CD4-positive, alpha-beta memory T cell (primary cell): ENCODE data around the gene PTPN4. TPM values are rescaled to one million over a fixed set of nuclear protein-coding genes. Genes with fewer than 3 reads are reported as not detected.
A peak's percentile ranks its signal among the peaks of the same experiment; 100 is the strongest.

Source experiments
- CTCF ChIA-PET: fragments of 350-600 bp; sonication (Branson Sonifier 250); formaldehyde crosslinking; loops from one replicate; lab custom pipeline; 2021; ENCODE audit warnings: inconsistent platforms; ENCODE audit not compliant: partially characterized antibody; lab: Charles Lee
- POLR2A ChIA-PET: fragments of 350-600 bp; sonication (Branson Sonifier 250); formaldehyde crosslinking; loops from one replicate; lab custom pipeline; 2021; ENCODE audit not compliant: partially characterized antibody; lab: Charles Lee
- DNase-seq, 5 donors: peaks; one replicate each; pipeline versions ENCODE4 v3.0.0 to v3.0.0-alpha.2; 2020 to 2022; ENCODE audit warnings: mixed read lengths in 1 of 5
- H3K27ac ChIP-seq: one replicate; pipeline ENCODE4 v1.7.0; 2013; ENCODE audit warnings: low read depth, low read length
- H3K27me3 ChIP-seq: 2 replicates; pipeline ENCODE4 v1.7.0; 2013; ENCODE audit warnings: mild to moderate bottlenecking, low read length, moderate library complexity; ENCODE audit not compliant: insufficient read depth
- H3K36me3 ChIP-seq: 2 replicates; pipeline ENCODE4 v1.7.0; 2013; ENCODE audit warnings: mild to moderate bottlenecking, low read length, moderate library complexity; ENCODE audit not compliant: insufficient read depth
- H3K4me1 ChIP-seq: 2 replicates; pipeline ENCODE4 v1.7.0; 2013; ENCODE audit warnings: mild to moderate bottlenecking, low read length, moderate library complexity; ENCODE audit not compliant: insufficient read depth
- H3K4me3 ChIP-seq, 2 donors: one replicate each; pipeline ENCODE4 v1.7.0; 2013; ENCODE audit warnings: low read length in 2 of 2, mild to moderate bottlenecking in 1 of 2
- H3K9me3 ChIP-seq, 2 donors: one replicate each; pipeline ENCODE4 v1.7.0; 2013; ENCODE audit warnings: low read length in 2 of 2, control low read depth in 1 of 2; ENCODE audit not compliant: control insufficient read depth in 1 of 2
- H3K27ac Mint-ChIP-seq, 7 donors: one replicate each; pipeline ENCODE4 v1.8.0; 2020 to 2021; ENCODE audit warnings: mixed read lengths in 7 of 7, mild to moderate bottlenecking in 6 of 7, inconsistent platforms in 3 of 7, moderate library complexity in 3 of 7
- H3K27me3 Mint-ChIP-seq, 2 donors: one replicate each; pipeline ENCODE4 v1.8.0; 2020 to 2021; ENCODE audit warnings: mixed read lengths in 2 of 2
- H3K36me3 Mint-ChIP-seq, 2 donors: one replicate each; pipeline ENCODE4 v1.8.0; 2020 to 2021; ENCODE audit warnings: mixed read lengths in 2 of 2, inconsistent platforms in 1 of 2, mild to moderate bottlenecking in 1 of 2
- H3K4me1 Mint-ChIP-seq, 4 donors: one replicate each; pipeline ENCODE4 v1.8.0; 2020 to 2021; ENCODE audit warnings: mixed read lengths in 4 of 4, mild to moderate bottlenecking in 1 of 4
- H3K4me3 Mint-ChIP-seq, 8 donors: one replicate each; pipeline ENCODE4 v1.8.0; 2020 to 2021; ENCODE audit warnings: mixed read lengths in 8 of 8, mild to moderate bottlenecking in 7 of 8, moderate library complexity in 6 of 8, inconsistent platforms in 3 of 8
- H3K9me3 Mint-ChIP-seq, 8 donors: one replicate each; pipeline ENCODE4 v1.8.0; 2020 to 2021; ENCODE audit warnings: mixed read lengths in 8 of 8, mild to moderate bottlenecking in 5 of 8, inconsistent platforms in 3 of 8, moderate library complexity in 1 of 8
- intact Hi-C: fragments of 100-400 bp; cut with micrococcal nuclease; formaldehyde crosslinking; loops from one replicate; pipeline ENCODE4 v1.15.1; 2023
- polyA plus RNA-seq, 2 donors: library from polyadenylated mRNA; unstranded; fragments of 300-500 nt; fragmentation: Illumina TruSeq; gene quantifications; one replicate each; pipeline ENCODE4 v1.2.3, GENCODE V29; 2021
- total RNA-seq, 2 experiments: library from RNA; stranded (reverse); gene quantifications; one replicate each; pipeline ENCODE4 v1.2.3, GENCODE V29; 2021

PTPN4 gene
- total and polyA plus RNA-seq, 4 experiments from 2014 or later, result 83.1 to 137 (median 92.9) TPM

DNA sequence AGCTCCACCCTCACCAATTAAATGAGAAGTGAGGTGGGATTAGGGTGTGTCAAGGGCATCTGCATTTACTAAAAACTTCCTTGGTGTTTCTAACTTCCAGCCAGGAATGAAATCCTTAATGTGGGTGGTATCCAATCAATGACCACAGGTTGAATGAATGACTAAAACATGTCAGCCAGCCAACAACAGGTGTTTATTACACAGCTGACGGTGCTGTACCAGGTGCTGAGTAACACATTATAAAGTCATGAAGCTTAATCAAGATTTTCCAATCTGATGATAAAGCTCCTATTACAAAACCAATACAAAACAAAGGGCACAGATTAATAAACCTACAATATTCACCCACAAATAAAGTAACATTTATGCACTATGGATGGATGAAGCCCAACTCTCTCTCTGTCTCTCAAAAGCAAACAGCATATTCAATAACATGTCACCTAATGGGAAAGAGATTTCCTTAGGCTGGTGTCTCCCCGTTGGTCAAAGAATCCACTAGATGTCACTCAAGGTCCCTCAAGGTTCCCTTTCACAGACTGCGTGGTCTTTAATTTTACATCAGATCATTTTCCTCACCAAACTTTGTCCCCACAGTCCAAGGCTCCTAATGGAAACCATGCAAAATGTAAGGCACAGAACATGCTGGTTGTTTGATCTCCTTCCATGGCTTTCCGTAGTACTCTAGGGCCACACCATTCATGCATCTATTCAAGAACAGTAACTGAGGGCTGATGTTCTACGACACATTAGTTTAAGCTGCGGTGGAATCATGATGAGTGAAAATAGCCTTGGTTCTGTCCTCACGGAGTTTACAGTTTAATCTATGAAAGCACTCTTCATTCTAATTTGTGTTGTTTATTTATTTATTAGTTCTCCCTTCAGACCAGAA lies 6.4 kb upstream of the PTPN4 start:
- Histone ChIP-seq H3K9me3 (no peaks in the 10 kb centered on the region), H3K36me3 (no peaks in the 10 kb centered on the region), H3K27me3 (no peaks in the 10 kb centered on the region), H3K4me1 (no peaks in the 10 kb centered on the region), H3K4me3 (no peak overlapping the region), H3K27ac (no peak overlapping the region)
- no peaks in the 10 kb centered on the region for H3K9me3 Mint-ChIP-seq
- H3K27ac Mint-ChIP-seq, result no peak overlapping the region
- no peaks in the 10 kb centered on the region for H3K36me3 Mint-ChIP-seq
- H3K27me3 Mint-ChIP-seq, result no peaks in the 10 kb centered on the region
- DNase-seq, result peak in 4 of 5 donors; percentile 47 to 58 (median 56)
- ChIA-PET CTCF (interaction anchor here (0.6 to 7.9 kb wide), 31 partner anchors 13 to 572 kb away, joined by 3 to 150 read pairs (median 3); partner anchors contain the start of gene TMEM177), POLR2A (interaction anchor here (1.1 to 4.2 kb wide), 4 partner anchors 68 to 424 kb away, joined by 3 to 16 read pairs (median 4); no protein-coding TSS in a partner anchor)
- peaks cover under 1 to 5% (median 4%) of the 10 kb centered on the region in 4 donors for H3K4me1 Mint-ChIP-seq
- intact Hi-C loops, result loop anchor here (1.0 to 2.0 kb wide), 3 partner anchors 73 to 560 kb away; no protein-coding TSS in a partner anchor
- H3K4me3 Mint-ChIP-seq, result no peak overlapping the region

DNA sequence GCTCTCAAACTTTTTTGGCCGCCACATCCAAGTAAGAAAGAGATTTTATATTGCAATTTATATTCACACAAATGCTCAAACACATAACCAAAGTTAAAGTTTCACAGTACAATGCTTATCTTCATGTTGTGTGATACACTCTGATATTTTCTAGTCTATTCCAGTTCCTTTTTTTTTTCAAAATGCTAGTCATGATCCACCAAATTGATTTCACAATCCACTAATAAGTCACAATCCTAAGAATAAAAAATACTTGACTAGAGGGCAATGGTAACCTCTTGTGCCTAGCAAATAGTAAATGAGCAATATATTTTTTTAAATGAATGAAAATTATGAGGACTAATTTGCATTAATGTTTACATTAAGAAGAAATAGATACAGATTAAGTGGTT lies 5.8 kb upstream of the PTPN4 start:
- H3K9me3 Mint-ChIP-seq, result no peaks in the 10 kb centered on the region
- Histone ChIP-seq H3K27ac (no peak overlapping the region), H3K4me1 (peaks cover 5% of the 10 kb centered on the region), H3K27me3 (no peaks in the 10 kb centered on the region), H3K36me3 (no peaks in the 10 kb centered on the region), H3K4me3 (no peak overlapping the region), H3K9me3 (no peaks in the 10 kb centered on the region)
- intact Hi-C loops, result loop anchor here (1.0 to 2.0 kb wide), 3 partner anchors 72 to 559 kb away; no protein-coding TSS in a partner anchor
- H3K27ac Mint-ChIP-seq, result no peak overlapping the region
- H3K4me1 Mint-ChIP-seq, result peaks cover 7 to 11% (median 9%) of the 10 kb centered on the region in 4 donors
- no peak overlapping the region for H3K4me3 Mint-ChIP-seq
- CTCF ChIA-PET, result interaction anchor here (0.6 to 7.9 kb wide), 22 partner anchors 13 to 572 kb away, joined by 3 to 150 read pairs (median 4); partner anchors contain the start of gene TMEM177
- POLR2A ChIA-PET, result interaction anchor here (1.5 to 4.2 kb wide), 3 partner anchors 67 to 423 kb away, joined by 3 to 16 read pairs (median 5); no protein-coding TSS in a partner anchor
- H3K27me3 Mint-ChIP-seq, result no peaks in the 10 kb centered on the region
- H3K36me3 Mint-ChIP-seq, result no peaks in the 10 kb centered on the region
- DNase-seq, result no peak

DNA sequence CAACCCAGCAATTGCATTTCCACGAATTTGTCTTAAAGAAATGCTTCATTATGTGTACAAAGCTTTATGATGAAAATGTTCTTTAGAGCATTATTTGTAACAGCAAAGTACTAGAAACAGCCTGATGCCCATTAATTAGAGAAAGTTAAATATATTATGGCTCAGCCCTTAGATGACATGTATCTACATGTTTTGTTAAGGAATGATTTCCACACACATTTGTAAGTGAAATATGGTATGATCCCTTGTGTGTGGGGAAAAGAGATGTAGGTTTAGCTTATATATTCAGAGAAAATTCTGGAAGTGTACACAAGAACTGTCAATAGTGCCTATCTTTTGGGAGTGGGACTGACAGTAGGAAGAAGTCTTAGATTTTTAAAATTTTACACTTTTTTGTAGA lies 3.8 kb upstream of the PTPN4 start:
- no peak overlapping the region for H3K27ac Mint-ChIP-seq
- H3K4me1 Mint-ChIP-seq, result peaks cover 10 to 21% (median 14%) of the 10 kb centered on the region in 4 donors
- H3K27ac ChIP-seq, result no peak overlapping the region
- no peaks in the 10 kb centered on the region for H3K27me3 Mint-ChIP-seq
- peaks cover 0 to 10% of the 10 kb centered on the region in 2 donors for H3K36me3 Mint-ChIP-seq
- DNase-seq, result no peak
- no peaks in the 10 kb centered on the region for H3K9me3 Mint-ChIP-seq
- H3K36me3 ChIP-seq, result no peaks in the 10 kb centered on the region
- H3K4me1 ChIP-seq, result peaks cover 15% of the 10 kb centered on the region
- POLR2A ChIA-PET, result interaction anchor here (0.8 to 4.2 kb wide), 2 partner anchors 9 to 421 kb away, joined by 3 to 16 read pairs; no protein-coding TSS in a partner anchor
- CTCF ChIA-PET, result interaction anchor here (0.7 to 7.9 kb wide), 6 partner anchors 65 to 420 kb away, joined by 3 to 150 read pairs (median 40); no protein-coding TSS in a partner anchor
- H3K27me3 ChIP-seq, result no peaks in the 10 kb centered on the region
- intact Hi-C loops, result loop anchor here (5.0 kb wide), 2 partner anchors 176 to 1944 kb away; partner anchors contain the start of gene DDX18
- H3K4me3 Mint-ChIP-seq, result no peak overlapping the region
- no peak overlapping the region for H3K4me3 ChIP-seq
- no peaks in the 10 kb centered on the region for H3K9me3 ChIP-seq

DNA sequence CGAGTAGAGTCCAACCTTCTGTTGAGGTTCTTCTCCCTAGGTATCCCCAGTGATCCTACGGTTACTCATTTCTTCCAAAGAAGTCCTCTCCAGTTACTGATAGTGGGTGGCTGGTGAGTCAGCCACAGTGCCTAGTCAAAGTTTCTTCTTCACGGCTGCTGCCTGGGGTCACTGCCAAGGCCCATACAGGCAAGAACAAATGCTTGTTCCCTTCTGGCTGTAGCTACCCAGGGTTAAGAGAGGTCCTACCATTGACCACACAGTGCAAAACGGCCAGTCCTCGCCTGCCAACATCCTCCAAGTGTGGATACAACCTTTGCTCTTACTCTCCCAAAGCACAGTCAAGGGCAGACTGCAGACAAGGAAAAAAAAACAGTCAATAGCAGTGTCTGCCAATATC lies 2.9 kb upstream of the PTPN4 start:
- Histone ChIP-seq H3K36me3 (no peaks in the 10 kb centered on the region), H3K27ac (no peak overlapping the region), H3K27me3 (no peaks in the 10 kb centered on the region), H3K9me3 (no peaks in the 10 kb centered on the region), H3K4me1 (peaks cover 24% of the 10 kb centered on the region), H3K4me3 (no peak overlapping the region)
- CTCF ChIA-PET, result interaction anchor here (0.8 to 7.9 kb wide), 5 partner anchors 54 to 419 kb away, joined by 3 to 150 read pairs (median 76); no protein-coding TSS in a partner anchor
- Mint-ChIP-seq H3K4me1 (peaks cover 15 to 30% (median 21%) of the 10 kb centered on the region in 4 donors), H3K27me3 (no peaks in the 10 kb centered on the region), H3K27ac (peak overlapping the region in 2 of 7 donors; percentile 47 to 58), H3K9me3 (no peaks in the 10 kb centered on the region), H3K36me3 (peaks cover 0 to 10% of the 10 kb centered on the region in 2 donors), H3K4me3 (no peak overlapping the region)
- intact Hi-C loops, result loop anchor here (5.0 kb wide), 2 partner anchors 175 to 1945 kb away; partner anchors contain the start of gene DDX18
- POLR2A ChIA-PET, result interaction anchor here (2.3 kb wide), 1 partner anchor 419 kb away, joined by 13 read pairs; no protein-coding TSS in a partner anchor
- DNase-seq, result no peak

DNA sequence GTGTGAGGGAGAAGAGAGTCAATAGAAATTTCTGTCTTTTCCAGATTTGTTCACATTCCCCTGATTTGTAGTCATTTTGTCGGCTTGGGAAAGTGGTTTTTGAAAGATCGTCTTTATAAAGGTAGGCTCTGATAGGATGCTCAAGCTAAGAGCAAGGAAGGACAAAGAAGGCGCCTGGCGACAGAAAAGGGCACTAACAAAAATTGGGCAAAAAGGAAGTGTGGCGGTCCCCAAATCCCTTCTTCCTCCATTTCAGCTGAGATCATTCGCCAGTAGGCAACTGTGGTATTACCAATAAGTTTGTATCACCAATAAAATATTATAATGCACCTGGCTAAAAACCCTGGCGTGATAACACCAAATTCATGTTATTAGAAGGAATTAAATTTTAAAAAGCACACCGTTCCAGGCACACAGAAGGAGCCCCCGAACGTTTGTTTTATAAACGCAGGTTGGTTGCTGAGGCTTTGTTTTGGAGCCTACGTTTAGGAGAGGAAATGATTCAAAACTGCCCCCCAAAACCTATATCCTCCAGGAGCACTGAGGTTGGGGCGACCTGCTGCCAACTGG lies 756 bp upstream of the PTPN4 start:
- Histone ChIP-seq H3K27ac (peak overlapping the region; percentile 78), H3K4me3 (peak overlapping the region; percentile 14 to 88), H3K9me3 (no peaks in the 10 kb centered on the region), H3K27me3 (no peaks in the 10 kb centered on the region), H3K4me1 (peaks cover 44% of the 10 kb centered on the region), H3K36me3 (no peaks in the 10 kb centered on the region)
- peaks cover 0 to 10% of the 10 kb centered on the region in 2 donors for H3K36me3 Mint-ChIP-seq
- H3K27ac Mint-ChIP-seq, result peak overlapping the region; percentile 61 to 92 (median 91)
- peaks cover 26 to 52% (median 32%) of the 10 kb centered on the region in 4 donors for H3K4me1 Mint-ChIP-seq
- intact Hi-C loops, result loop anchor here (1.0 to 5.0 kb wide), 7 partner anchors 80 to 1947 kb away; partner anchors contain the start of genes DDX18, EPB41L5, RALB and TMEM177
- no peak for DNase-seq
- no peaks in the 10 kb centered on the region for H3K9me3 Mint-ChIP-seq
- H3K4me3 Mint-ChIP-seq, result peak overlapping the region; percentile 92 to 97 (median 95)
- ChIA-PET POLR2A (interaction anchor here (0.6 to 2.5 kb wide), 22 partner anchors 9 to 1944 kb away, joined by 3 to 29 read pairs (median 4); partner anchors contain the start of genes DDX18, EPB41L5, TMEM177 and TMEM185B), CTCF (interaction anchor here (0.7 to 7.9 kb wide), 8 partner anchors 12 to 417 kb away, joined by 3 to 150 read pairs (median 4); no protein-coding TSS in a partner anchor)
- H3K27me3 Mint-ChIP-seq, result no peaks in the 10 kb centered on the region

DNA sequence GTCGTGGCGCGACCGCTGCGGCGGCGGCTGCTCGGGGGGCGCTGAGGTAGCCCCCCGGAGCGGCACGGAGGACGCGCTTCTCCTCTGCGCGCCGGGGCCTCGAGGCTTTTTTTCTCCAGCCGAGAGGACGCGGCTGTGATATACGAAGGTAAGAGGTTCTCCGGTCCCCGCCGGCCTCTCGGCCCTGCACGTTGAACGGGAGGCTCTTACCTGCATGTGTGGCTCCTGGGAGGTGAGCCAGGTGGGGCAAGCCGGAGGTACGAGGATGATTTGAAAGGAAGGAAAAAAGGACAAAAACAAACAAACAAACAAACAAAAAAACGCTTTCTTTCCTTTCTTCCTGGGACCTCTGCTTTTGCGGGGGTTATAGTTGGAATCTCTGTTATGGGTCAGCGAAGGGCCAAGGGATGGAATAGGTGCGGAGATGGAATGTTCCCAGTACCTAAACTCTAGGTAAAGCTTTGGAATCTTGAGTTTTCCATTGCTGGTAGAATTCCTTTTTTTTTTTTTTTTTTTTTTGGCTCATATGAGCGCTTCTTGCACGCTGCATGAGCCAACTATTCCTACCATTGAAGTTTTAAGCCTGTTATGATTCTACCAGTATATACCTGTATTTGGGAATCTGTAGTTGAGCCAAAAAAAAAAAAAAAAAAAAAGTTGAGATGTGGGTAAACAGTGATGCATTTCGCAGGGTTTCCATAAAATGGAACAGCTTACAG lies 674 bp downstream of the PTPN4 start:
- Histone ChIP-seq H3K4me1 (peaks cover 56% of the 10 kb centered on the region), H3K4me3 (peak overlapping the region; percentile 82 to 88), H3K36me3 (no peaks in the 10 kb centered on the region), H3K27ac (peak overlapping the region; percentile 78), H3K27me3 (no peaks in the 10 kb centered on the region), H3K9me3 (no peaks in the 10 kb centered on the region)
- H3K27me3 Mint-ChIP-seq, result no peaks in the 10 kb centered on the region
- H3K9me3 Mint-ChIP-seq, result no peaks in the 10 kb centered on the region
- peaks cover 33 to 65% (median 43%) of the 10 kb centered on the region in 4 donors for H3K4me1 Mint-ChIP-seq
- peak overlapping the region; percentile 82 to 94 (median 92) for H3K4me3 Mint-ChIP-seq
- DNase-seq, result peak in 1 of 5 donors; percentile 55
- H3K36me3 Mint-ChIP-seq, result peaks cover 0 to 10% of the 10 kb centered on the region in 2 donors
- intact Hi-C loops, result no loop called here
- H3K27ac Mint-ChIP-seq, result peak overlapping the region; percentile 36 to 94 (median 90)
- ChIA-PET CTCF (interaction anchor here (0.7 to 7.9 kb wide), 8 partner anchors 14 to 417 kb away, joined by 3 to 150 read pairs (median 5); no protein-coding TSS in a partner anchor), POLR2A (interaction anchor here (0.6 to 2.5 kb wide), 24 partner anchors 7 to 1946 kb away, joined by 3 to 29 read pairs (median 4); partner anchors contain the start of genes DDX18, TMEM177 and TMEM185B)
